HG02938 (cell line): ENCODE results near the gene SPRR1B.
"Not testable (repeated sequence)": the region's sequence is repeated elsewhere in the genome, so short reads cannot be mapped to it uniquely, and the experiment has no call there.

Experiments
- ATAC-seq: cut with Tn5 transposase; IDR thresholded peaks from one replicate; pipeline ENCODE4 v1.9.1; 2021; ENCODE audit warnings: mild to moderate bottlenecking, moderate library complexity; ENCODE audit not compliant: unreplicated experiment

Gene SPRR1B

GRCh38 chr1:153035211-153035610 is 4.2 kb downstream of the SPRR1B start:
- no peak for ATAC-seq

- ATAC-seq, result no peak
Measured at GRCh38 chr1:153040950-153041631, 10.1 kb downstream of the SPRR1B start, which contains the start of gene SPRR2D. Gene SPRR2D, minus strand, starts transcription at chr1:153041120. Its CDS starts 774 bp downstream, at chr1:153040346.

DNA sequence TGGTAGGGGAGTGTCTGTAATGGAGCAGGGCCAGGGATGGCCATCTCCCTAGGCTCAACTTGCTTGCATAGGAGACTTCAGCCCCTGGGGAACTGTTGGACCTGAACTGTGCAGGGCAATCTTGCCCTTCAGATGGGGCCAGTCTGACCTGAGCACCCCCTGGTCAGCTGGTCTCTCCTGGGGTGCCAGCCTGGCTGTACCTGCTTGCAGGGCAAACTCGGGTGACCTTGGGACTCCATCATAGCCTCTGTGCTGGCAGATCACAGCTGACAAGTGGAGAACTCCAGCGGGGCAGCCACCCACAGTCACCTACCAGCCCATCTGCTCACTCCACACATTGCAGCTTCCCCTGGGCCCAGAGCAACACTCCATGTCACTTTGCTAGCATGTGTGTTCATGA is 18.2 kb downstream of the SPRR1B start:
- no peak for ATAC-seq

- ATAC-seq, result not testable (repeated sequence)
Measured at GRCh38 chr1:153056111-153056510, 25.1 kb downstream of the SPRR1B start.

DNA sequence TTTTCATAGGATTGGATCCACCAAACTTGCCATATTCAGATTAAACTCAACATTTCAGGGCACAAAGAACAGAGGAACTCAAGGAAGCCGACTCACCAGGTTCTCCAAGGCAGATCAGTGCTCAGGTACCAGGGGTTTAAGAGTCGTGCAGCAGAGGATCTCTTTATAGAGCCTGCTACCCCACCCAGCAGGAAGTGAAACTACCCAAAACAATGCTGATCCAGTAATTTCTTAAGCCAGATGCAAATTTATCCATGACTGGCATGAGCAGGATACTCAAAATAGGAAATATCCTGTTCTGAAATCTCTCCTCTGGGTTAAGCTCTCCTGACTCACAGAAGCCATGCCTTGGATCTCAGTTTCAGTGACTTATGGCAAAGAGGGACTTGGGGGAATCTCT is 26.4 kb downstream of the SPRR1B start, which contains the start of gene SPRR2A:
Gene SPRR2A, minus strand, starts transcription at position 138 of the 400 bp plus-strand sequence. CDS start 777 bp downstream, outside the sequence.
- no peak for ATAC-seq

- no peak for ATAC-seq
Measured at GRCh38 chr1:153058154-153058553, 27.2 kb downstream of the SPRR1B start.

- no peak for ATAC-seq
Measured at GRCh38 chr1:153058826-153059784, 28.1 kb downstream of the SPRR1B start.

- no peak for ATAC-seq
Measured at GRCh38 chr1:153070243-153070642, 39.2 kb downstream of the SPRR1B start.

GRCh38 chr1:153071511-153071910 is 40.5 kb downstream of the SPRR1B start, which contains the start of gene SPRR2B:
Gene SPRR2B, minus strand, starts transcription at chr1:153071611. Its CDS starts 772 bp downstream, at chr1:153070839.
- no peak for ATAC-seq

DNA sequence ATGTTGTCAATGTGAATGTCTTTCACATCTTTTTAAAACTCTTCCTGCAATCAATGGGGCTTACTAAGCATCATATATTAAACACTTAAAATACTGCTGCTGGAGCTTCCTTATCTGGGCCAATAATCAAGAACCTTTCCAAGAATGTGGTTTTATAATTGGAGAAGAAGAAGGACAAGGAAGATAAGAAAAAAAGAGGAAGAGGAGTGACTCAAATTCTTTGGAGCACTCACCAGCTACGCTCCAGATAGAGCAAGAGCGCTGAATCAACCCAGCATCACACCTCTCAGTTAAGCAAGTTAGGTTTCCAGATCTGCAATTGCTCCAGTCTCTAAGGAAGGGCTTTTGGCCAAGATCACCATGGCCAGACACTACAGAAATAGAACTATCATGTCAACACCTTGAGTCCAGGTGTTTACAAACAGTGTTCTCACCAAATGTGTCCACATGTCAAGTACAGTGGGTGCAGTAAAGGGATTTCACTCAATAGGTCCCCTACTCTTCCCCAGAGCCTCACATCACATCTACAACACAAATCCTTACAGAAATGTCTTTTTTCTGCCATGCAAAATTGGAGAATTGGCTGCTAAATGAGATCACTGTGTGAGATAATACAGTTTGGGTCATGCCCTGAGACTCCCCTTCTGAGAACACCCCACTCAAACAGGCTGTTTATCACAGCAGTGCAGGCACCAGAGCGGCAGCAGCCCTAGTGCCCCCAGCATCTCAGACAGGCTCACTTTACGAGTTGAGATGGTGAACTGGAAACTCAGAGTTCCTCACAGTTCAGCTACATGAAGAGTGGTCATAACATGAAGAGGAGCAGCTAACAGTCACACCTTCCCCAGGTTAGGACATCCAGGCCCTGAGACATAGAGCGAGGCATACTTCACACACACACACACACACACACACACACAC is 42.1 kb downstream of the SPRR1B start:
- ATAC-seq, result no peak

DNA sequence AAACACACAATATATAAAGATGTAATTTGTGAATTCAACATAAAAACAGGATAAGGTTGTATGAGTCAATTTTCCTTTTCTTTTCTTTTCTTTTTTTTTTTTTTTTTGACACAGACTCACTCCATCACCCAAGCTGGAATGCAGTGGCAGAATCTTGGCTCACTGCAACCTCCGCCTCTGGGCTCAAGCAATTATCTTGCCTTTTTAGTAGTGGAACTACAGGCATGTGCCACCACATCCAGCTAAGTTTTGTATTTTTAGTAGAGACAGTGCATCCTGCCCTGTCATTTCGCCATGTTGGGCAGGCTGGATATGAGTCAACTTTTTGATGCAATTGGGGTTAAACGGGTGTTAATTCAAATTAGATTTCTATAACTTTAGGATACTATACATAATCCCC is 50.7 kb downstream of the SPRR1B start:
- no peak for ATAC-seq
